ENCODE measurements around the gene EFCAB3. TPM values are rescaled to one million over a fixed set of nuclear protein-coding genes. Genes with fewer than 3 reads are reported as not detected.
"Not testable (repeated sequence)": the region's sequence is repeated elsewhere in the genome, so short reads cannot be mapped to it uniquely, and the experiment has no call there.

Gene EFCAB3
- total RNA-seq, 1 experiment from 2014 or later = not detected

GRCh38 chr17:62405451-62405850 lies 25.1 kb downstream of the EFCAB3 start:
- Histone ChIP-seq H3K9me2 (ENCODE audit: insufficient read depth) (no peaks in the 10 kb centered on the region), H4K20me1 (ENCODE audit: insufficient read depth) (no peaks in the 10 kb centered on the region), H3K4me2 (ENCODE audit: low read length) (no peak overlapping the region), H3K9me3 (ENCODE audit: control insufficient read depth in 1 of 2, insufficient read depth in 1 of 2, low read depth in 1 of 2, low read length in 2 of 2) (no peaks in the 10 kb centered on the region), H3K79me2 (ENCODE audit: insufficient read depth, low read length) (no peaks in the 10 kb centered on the region), H3K9ac (ENCODE audit: low read length) (no peak overlapping the region), H3K36me3 (ENCODE audit: control insufficient read depth in 1 of 2, insufficient read depth in 2 of 2, low read length in 2 of 2) (no peaks in the 10 kb centered on the region), H3K27me3 (ENCODE audit: insufficient read depth, low read length) (no peaks in the 10 kb centered on the region), H2AFZ (ENCODE audit: low read depth, low read length, poor library complexity, severe bottlenecking) (no peak overlapping the region), H3K4me3 (replicated peaks in 1 of 2; ENCODE audit: low read depth in 1 of 2, low read length in 2 of 2) (no peak overlapping the region), H3K27ac (ENCODE audit: low read depth, low read length) (no peak overlapping the region), H3K4me1 (ENCODE audit: control insufficient read depth in 1 of 2, insufficient read depth in 2 of 2, low read length in 2 of 2) (no peaks in the 10 kb centered on the region)
- no TSS peak for BruUV-seq (replicated peaks)
- POLR2A ChIA-PET = no interaction called here
- DNase-seq (ENCODE audit: low read depth, low spot score) = no peak
- no peak for ATAC-seq
- RAD21 ChIA-PET (ENCODE audit: low non-redundant PET in 1 of 2, low total read pairs in 2 of 2, uncharacterized antibody in 2 of 2, unreplicated experiment in 2 of 2) = no interaction called here
- CTCF ChIA-PET = no interaction called here
- intact Hi-C loops (cut with micrococcal nuclease) = no loop called here
- TF ChIP-seq MAX (IDR thresholded peaks at IDR 0.05) = no peak
- TF ChIP-seq RAD21 (IDR thresholded peaks at IDR 0.05; ENCODE audit: low read depth) = no peak
- TF ChIP-seq CTCF (IDR thresholded peaks at IDR 0.05 in 2 of 3, conservative IDR thresholded peaks at IDR 0.05 in 1 of 3; ENCODE audit: borderline replicate concordance in 1 of 3, insufficient read depth in 1 of 3, low read depth in 2 of 3, low read length in 2 of 3) = no peak
- no peak for TF ChIP-seq EZH2 (IDR thresholded peaks at IDR 0.05)
- no peak for TF ChIP-seq SIN3A (IDR thresholded peaks at IDR 0.05; ENCODE audit: low read depth)
- TF ChIP-seq FOSL1 (IDR thresholded peaks at IDR 0.05; ENCODE audit: low read depth) = no peak
- no peak for TF ChIP-seq YY1 (IDR thresholded peaks at IDR 0.05; ENCODE audit: extremely low read depth, insufficient replicate concordance, low read depth, low read length)
- no peak for TF ChIP-seq TCF7L2 (IDR thresholded peaks at IDR 0.05; ENCODE audit: borderline replicate concordance, extremely low read depth, insufficient read depth, insufficient read length)
- TF ChIP-seq POLR2AphosphoS5 (IDR thresholded peaks at IDR 0.05; ENCODE audit: low read depth, low read length) = no peak

GRCh38 chr17:62413090-62413489 lies 32.7 kb downstream of the EFCAB3 start:
- H3K9me2 ChIP-seq (ENCODE audit: insufficient read depth); intact Hi-C loops (cut with micrococcal nuclease); CTCF ChIA-PET; ATAC-seq; H3K9me3 ChIP-seq (ENCODE audit: control insufficient read depth in 1 of 2, insufficient read depth in 1 of 2, low read depth in 1 of 2, low read length in 2 of 2); H3K79me2 ChIP-seq (ENCODE audit: insufficient read depth, low read length); H3K4me3 ChIP-seq (replicated peaks in 1 of 2; ENCODE audit: low read depth in 1 of 2, low read length in 2 of 2); H4K20me1 ChIP-seq (ENCODE audit: insufficient read depth); H3K4me1 ChIP-seq (ENCODE audit: control insufficient read depth in 1 of 2, insufficient read depth in 2 of 2, low read length in 2 of 2); RAD21 ChIA-PET (ENCODE audit: low non-redundant PET in 1 of 2, low total read pairs in 2 of 2, uncharacterized antibody in 2 of 2, unreplicated experiment in 2 of 2); H3K36me3 ChIP-seq (ENCODE audit: control insufficient read depth in 1 of 2, insufficient read depth in 2 of 2, low read length in 2 of 2); H3K4me2 ChIP-seq (ENCODE audit: low read length); DNase-seq (ENCODE audit: low read depth, low spot score); H3K27ac ChIP-seq (ENCODE audit: low read depth, low read length); H2AFZ ChIP-seq (ENCODE audit: low read depth, low read length, poor library complexity, severe bottlenecking); H3K27me3 ChIP-seq (ENCODE audit: insufficient read depth, low read length); BruUV-seq (replicated peaks); H3K9ac ChIP-seq (ENCODE audit: low read length); POLR2A ChIA-PET: not testable (repeated sequence)
